ENCODE results near the gene SNCB.
"Not testable (repeated sequence)": the region's sequence is repeated elsewhere in the genome, so short reads cannot be mapped to it uniquely, and the experiment has no call there.

Gene SNCB

DNA sequence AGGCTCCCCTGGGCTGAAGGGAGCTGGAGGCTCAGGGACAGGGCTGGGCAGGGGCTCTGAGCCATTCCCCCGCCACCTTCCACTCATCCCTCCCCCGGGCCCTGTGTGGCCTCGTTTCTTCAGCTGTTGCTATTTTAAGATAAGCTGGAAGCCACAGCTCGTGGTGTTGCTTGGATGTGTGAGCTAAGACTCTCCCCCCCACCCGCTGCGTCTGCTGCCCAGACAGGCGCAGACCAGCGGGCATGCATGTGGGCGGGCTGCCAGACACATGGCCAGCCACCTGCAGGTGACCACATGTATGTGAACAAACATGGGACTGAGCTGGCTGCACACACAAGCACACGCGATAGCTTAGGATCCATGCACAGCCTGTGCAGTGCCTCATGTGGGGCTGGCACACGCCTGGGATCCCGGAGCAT lies 8.7 kb downstream of the SNCB start:
- peak; percentile 72 for DNase-seq

DNA sequence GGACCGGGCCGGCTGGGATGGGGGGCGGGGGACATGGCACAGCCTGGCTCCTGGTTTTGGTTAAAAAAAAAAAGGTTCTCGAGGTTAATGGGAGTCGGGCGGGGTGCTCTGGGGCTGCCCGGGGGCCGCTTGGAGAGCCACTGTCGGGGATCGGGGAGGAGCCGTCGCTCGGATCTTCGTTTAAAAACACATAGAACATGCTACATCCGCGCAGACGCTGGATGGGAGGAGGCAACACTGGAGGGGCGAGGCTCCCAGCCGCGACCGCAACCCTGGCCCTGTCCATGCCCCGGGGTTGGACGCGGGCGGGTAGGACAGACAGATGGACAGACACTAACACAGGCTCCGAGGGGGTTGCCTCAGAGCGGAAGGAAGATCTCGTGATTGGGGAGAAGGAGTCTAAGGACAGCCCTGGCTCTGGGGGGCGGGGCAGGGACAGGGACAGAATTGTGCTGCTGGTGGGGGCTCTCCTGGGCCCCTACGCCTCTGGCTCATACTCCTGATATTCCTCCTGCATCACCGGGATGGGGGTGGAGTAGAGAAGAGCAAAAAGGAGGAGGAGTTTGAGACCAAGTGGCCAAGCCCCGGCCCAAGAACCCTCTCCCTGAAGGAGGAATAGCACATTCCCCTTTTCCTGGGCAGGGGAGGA lies 9.9 kb downstream of the SNCB start:
- DNase-seq = peak; percentile 37

GRCh38 chr5:176619569-176620332 lies 10.6 kb downstream of the SNCB start:
- DNase-seq = no peak

GRCh38 chr5:176619203-176619568 lies 11.1 kb downstream of the SNCB start:
- DNase-seq = peak; percentile 26

- DNase-seq = no peak
Observed at GRCh38 chr5:176618783-176619182, 11.6 kb downstream of the SNCB start.

GRCh38 chr5:176616511-176616910 lies 13.8 kb downstream of the SNCB start:
- DNase-seq = no peak

- DNase-seq = peak; percentile 44
Observed at GRCh38 chr5:176614805-176615478, 15.4 kb downstream of the SNCB start.

DNA sequence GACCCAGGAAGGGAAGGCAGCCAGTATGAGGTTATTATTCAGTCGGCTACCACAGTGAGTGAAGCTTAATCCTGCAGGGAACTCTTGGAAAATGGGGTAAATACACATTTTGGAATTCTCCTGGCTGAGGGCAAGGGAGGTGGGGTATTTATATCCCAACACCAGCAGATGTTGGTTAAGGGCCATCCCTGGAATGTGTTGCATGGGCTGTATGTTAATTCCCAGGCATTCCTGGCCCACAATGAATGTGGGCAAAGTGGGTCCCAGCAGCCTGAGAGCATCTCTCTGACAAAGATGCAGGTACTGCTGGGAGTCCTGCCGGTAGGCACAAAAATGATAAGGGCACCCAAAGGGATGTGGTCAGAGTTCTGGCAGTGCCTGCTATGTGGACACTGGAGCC lies 17.5 kb downstream of the SNCB start:
- DNase-seq = no peak

GRCh38 chr5:176612008-176612407 lies 18.3 kb downstream of the SNCB start:
- no peak for DNase-seq

GRCh38 chr5:176611435-176611834 lies 18.9 kb downstream of the SNCB start:
- peak; percentile 72 for DNase-seq

DNA sequence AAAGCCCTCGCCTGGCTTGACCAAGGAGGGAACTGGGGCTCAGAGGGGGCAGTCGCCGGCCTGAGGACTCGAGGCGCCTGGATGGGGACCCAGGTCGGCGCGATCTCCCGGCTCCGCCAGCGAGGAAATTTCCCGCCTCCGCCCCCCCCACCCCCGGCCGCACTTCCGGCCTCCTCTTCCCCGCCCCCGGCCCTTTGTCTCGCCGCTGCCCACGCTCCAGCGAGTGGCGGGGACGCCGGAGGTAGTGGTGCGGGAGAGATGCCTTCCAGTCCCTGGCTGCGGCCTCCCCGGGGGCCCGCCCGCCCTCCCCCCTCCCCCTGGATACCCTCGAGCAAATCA lies 19.9 kb downstream of the SNCB start:
- no peak for DNase-seq

GRCh38 chr5:176609724-176610434 lies 20.5 kb downstream of the SNCB start, which contains the start of gene GPRIN1:
GPRIN1 (minus strand) TSS chr5:176610156; CDS start chr5:176599834, 10,322 bp downstream.
- DNase-seq = peak; percentile 32

GRCh38 chr5:176608937-176609723 lies 21.2 kb downstream of the SNCB start:
- DNase-seq = peak; percentile 6

- no peak for DNase-seq
Observed at GRCh38 chr5:176608142-176608705, 22.1 kb downstream of the SNCB start.

DNA sequence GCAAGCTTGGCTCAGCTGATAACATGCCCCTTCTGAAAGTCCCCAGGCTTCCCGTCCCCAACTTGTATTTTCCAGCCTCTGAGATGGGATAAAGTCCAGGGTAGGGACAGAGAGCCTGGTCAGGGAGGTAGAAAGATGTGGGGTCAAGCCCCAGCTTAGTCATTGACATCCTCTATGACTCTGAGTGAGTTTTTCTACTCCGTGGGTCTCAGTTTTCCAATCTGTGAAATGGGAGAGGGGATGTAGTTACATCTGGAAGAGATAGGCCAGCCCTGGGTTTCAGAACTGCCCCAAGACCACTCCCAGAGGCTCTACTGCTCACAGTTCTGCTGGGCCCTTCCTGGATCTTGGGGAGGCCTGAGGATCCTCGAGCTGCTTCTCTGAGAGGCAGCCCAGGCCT lies 23.5 kb downstream of the SNCB start:
- no peak for DNase-seq

DNA sequence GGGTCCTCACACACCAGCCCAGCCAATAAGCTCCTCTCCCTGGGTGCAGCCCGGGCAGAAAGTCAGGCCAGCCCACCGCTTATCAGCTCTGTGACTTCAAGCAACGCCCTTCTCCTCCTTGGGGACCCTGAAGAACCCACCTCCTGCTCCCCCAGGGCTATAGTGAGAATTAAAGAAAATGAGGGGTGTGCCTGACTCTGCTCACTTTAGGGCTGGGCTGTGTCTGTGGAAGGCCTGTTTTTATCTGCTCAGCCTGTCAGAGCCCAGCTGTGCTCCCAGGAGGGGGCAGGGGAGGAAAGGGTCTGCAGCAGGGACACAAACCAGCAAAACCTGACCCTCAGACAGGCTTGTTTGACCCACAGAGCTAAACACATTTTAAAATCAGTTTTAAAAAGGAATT lies 24.3 kb downstream of the SNCB start:
- no peak for DNase-seq

DNA sequence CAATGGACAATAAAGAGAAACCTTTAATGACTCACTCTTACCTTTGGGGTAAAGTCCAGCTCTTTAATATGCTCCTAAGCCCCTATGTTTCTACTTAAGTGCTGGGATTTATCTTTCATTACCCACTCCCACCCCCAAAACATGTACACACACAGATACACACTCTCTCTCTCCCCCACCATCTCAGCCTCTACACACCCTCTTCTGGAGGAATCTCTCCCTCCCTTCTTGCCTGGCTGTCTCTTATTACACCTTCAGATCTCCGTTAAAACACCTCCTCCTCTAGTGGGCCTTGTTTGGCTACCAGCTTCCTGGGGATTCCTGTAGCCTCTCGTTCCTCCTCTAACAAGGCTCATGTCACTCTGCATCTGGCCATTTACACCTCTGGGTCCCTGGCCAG lies 27.2 kb downstream of the SNCB start:
- DNase-seq = no peak

GRCh38 chr5:176601901-176602482 lies 28.3 kb downstream of the SNCB start:
- no peak for DNase-seq

DNA sequence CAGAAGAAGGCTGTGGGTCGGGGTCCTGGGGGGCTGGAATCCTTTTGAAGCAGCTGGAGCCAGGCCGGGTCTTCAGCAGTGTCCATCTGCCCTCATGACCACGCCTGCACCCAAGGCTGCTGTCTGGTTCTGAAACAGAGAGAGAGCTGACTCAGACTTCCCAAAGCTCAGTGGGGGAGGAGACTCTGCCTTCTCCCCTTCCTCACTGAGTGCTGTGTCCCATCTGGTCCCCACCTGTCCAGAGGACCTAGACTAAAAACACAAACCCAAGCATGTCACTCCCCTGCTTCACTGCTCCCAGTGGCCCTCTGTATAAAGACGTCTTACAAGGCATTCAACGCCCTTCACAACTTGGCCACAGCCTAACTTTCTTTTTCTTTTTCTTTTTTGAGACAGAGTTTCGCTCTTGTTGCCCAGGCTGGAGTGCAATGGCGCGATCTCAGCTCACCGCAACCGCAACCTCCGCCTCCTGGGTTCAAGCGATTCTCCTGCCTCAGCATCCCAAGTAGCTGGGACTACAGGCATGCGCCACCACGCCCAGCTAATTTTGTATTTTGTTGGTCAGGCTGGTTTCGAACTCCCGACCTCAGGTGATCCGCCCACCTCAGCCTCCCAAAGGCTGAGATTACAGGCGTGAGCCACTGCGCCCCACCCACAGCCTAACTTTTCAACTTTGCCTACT lies 30.4 kb downstream of the SNCB start:
- not testable (repeated sequence) for DNase-seq

- DNase-seq = no peak
Observed at GRCh38 chr5:176597417-176598389, 32.6 kb downstream of the SNCB start.
